H1 (cell line): Measurements from ENCODE around the gene CSNK1G2. TPM values are rescaled to one million over a fixed set of nuclear protein-coding genes. Genes with fewer than 3 reads are reported as not detected.
"Not testable (repeated sequence)": the region's sequence is repeated elsewhere in the genome, so short reads cannot be mapped to it uniquely, and the experiment has no call there.

Experiments
- CTCF ChIA-PET: fragments of 300-600 bp; sonication (Branson Sonifier 250); formaldehyde crosslinking; loops from one replicate; lab custom pipeline; 2021; ENCODE audit not compliant: partially characterized antibody; lab: Charles Lee
- POLR2A ChIA-PET: fragments of 300-600 bp; sonication (Branson Sonifier 250); formaldehyde crosslinking; loops from one replicate; lab custom pipeline; 2021; ENCODE audit warnings: inconsistent platforms; ENCODE audit not compliant: partially characterized antibody; lab: Charles Lee
- DNase-seq, 2 experiments: peaks; one replicate each; pipeline versions ENCODE4 v3.0.0 to v3.0.0-alpha.2; 2010 to 2022; ENCODE audit warnings: low spot score in 2 of 2, low read depth in 1 of 2, mixed read lengths in 1 of 2
- FAIRE-seq: peaks from 2 replicates; lab custom pipeline; 2011; peaks lifted over from hg19 to GRCh38; lab: Jason Lieb, UNC
- H2AFZ ChIP-seq: 2 replicates; pipeline ENCODE4 v1.8.1; 2012; ENCODE audit warnings: low read length, inconsistent platforms
- H2AK5ac ChIP-seq: 2 replicates; pipeline ENCODE4 v1.6.1; 2013; ENCODE audit warnings: low read depth, low read length
- H2BK120ac ChIP-seq: replicated peaks from 2 replicates; pipeline ENCODE3; 2013; ENCODE audit warnings: low read depth, low read length, inconsistent platforms
- H2BK12ac ChIP-seq: 2 replicates; pipeline ENCODE4 v1.6.1; 2013; ENCODE audit warnings: low read depth, low read length
- H2BK15ac ChIP-seq: 2 replicates; pipeline ENCODE4 v1.6.1; 2013; ENCODE audit warnings: low read length
- H2BK20ac ChIP-seq: 2 replicates; pipeline ENCODE4 v1.6.1; 2013; ENCODE audit warnings: low read length
- H2BK5ac ChIP-seq: 2 replicates; pipeline ENCODE4 v1.6.1; 2013; ENCODE audit warnings: low read depth, low read length
- H3K14ac ChIP-seq: 2 replicates; pipeline ENCODE4 v1.6.1; 2013; ENCODE audit warnings: inconsistent platforms; ENCODE audit not compliant: insufficient read length
- H3K18ac ChIP-seq: 2 replicates; pipeline ENCODE4 v1.6.1; 2013; ENCODE audit warnings: low read length; ENCODE audit errors: extremely low read depth
- H3K23ac ChIP-seq: 2 replicates; pipeline ENCODE4 v1.6.1; 2013; ENCODE audit warnings: inconsistent platforms; ENCODE audit not compliant: insufficient read length
- H3K23me2 ChIP-seq: 2 replicates; pipeline ENCODE4 v1.6.1; 2013; ENCODE audit warnings: low read depth, low read length
- H3K27ac ChIP-seq: 2 replicates; pipeline ENCODE4 v1.6.1; 2011; ENCODE audit warnings: low read depth, low read length, inconsistent platforms
- H3K27me3 ChIP-seq, 4 experiments: replicated peaks in 1 of 4; 1 replicate in 1 of 4; 2 replicates in 3 of 4; pipeline versions ENCODE4 v1.6.1 to v1.8.1; 2011 to 2013; ENCODE audit warnings: low read length in 3 of 4, mild to moderate bottlenecking in 3 of 4, inconsistent platforms in 2 of 4, mixed read lengths in 2 of 4, moderate library complexity in 1 of 4; ENCODE audit not compliant: control insufficient read depth in 3 of 4, insufficient read depth in 3 of 4; ENCODE audit errors: extremely low read depth in 1 of 4
- H3K36me3 ChIP-seq, 4 experiments: 2 replicates each; pipeline versions ENCODE4 v1.6.1 to v1.8.1; 2011 to 2013; ENCODE audit warnings: mild to moderate bottlenecking in 4 of 4, low read length in 3 of 4, moderate library complexity in 2 of 4, control low read depth in 1 of 4, inconsistent platforms in 1 of 4; ENCODE audit not compliant: insufficient read depth in 4 of 4, control insufficient read depth in 2 of 4
- H3K4ac ChIP-seq: replicated peaks from 2 replicates; pipeline ENCODE3; 2013; ENCODE audit warnings: low read length, low read depth, mixed read lengths, inconsistent platforms; ENCODE audit not compliant: insufficient read length
- H3K4me1 ChIP-seq, 4 experiments: replicated peaks in 1 of 4; 1 replicate in 1 of 4; 2 replicates in 3 of 4; pipeline versions ENCODE4 v1.6.1 to v1.8.1; 2011 to 2013; ENCODE audit warnings: low read length in 3 of 4, inconsistent platforms in 2 of 4, mixed read lengths in 1 of 4; ENCODE audit not compliant: insufficient read depth in 4 of 4, control insufficient read depth in 3 of 4
- H3K4me2 ChIP-seq, 2 experiments: 2 replicates each; pipeline versions ENCODE4 v1.6.1 to v1.8.1; 2011 to 2013; ENCODE audit warnings: low read depth in 2 of 2, low read length in 2 of 2, control low read depth in 1 of 2, inconsistent platforms in 1 of 2, mild to moderate bottlenecking in 1 of 2; ENCODE audit not compliant: insufficient read depth in 1 of 2
- H3K4me3 ChIP-seq, 4 experiments: fragments of 200-600, 300-600 bp in 1 of 4; sonication (generic), shearing (Covaris generic), sonication (Bioruptor Twin) in 1 of 4; 2 replicates each; pipeline versions ENCODE4 v1.5.1 to v1.8.1; 2011 to 2016; ENCODE audit warnings: low read length in 4 of 4, low read depth in 3 of 4, control low read depth in 2 of 4, inconsistent platforms in 2 of 4, mild to moderate bottlenecking in 2 of 4, mixed read lengths in 1 of 4, moderate library complexity in 1 of 4; ENCODE audit not compliant: insufficient read depth in 2 of 4; ENCODE audit errors: extremely low read depth in 1 of 4
- H3K56ac ChIP-seq: replicated peaks from 2 replicates; pipeline ENCODE3; 2013; ENCODE audit warnings: low read depth, mild to moderate bottlenecking, mixed read lengths, low read length, inconsistent platforms; ENCODE audit not compliant: insufficient read length
- H3K79me1 ChIP-seq: 2 replicates; pipeline ENCODE4 v1.6.1; 2013; ENCODE audit warnings: low read depth, low read length, control low read depth
- H3K79me2 ChIP-seq, 2 experiments: 2 replicates each; pipeline versions ENCODE4 v1.6.1 to v1.8.1; 2012 to 2013; ENCODE audit warnings: low read length in 2 of 2, mild to moderate bottlenecking in 2 of 2, inconsistent platforms in 1 of 2; ENCODE audit not compliant: insufficient read depth in 2 of 2, control insufficient read depth in 1 of 2
- H3K9ac ChIP-seq, 4 experiments: replicated peaks in 1 of 4; 1 replicate in 1 of 4; 2 replicates in 3 of 4; pipeline versions ENCODE4 v1.6.1 to v1.8.1; 2011 to 2013; ENCODE audit warnings: low read depth in 3 of 4, low read length in 3 of 4, control low read depth in 2 of 4, mild to moderate bottlenecking in 2 of 4, moderate library complexity in 2 of 4, inconsistent platforms in 1 of 4; ENCODE audit errors: extremely low read depth in 1 of 4
- H3K9me3 ChIP-seq, 2 experiments: 2 replicates each; pipeline versions ENCODE4 v1.6.1 to v1.8.1; 2012 to 2013; ENCODE audit warnings: mild to moderate bottlenecking in 2 of 2, moderate library complexity in 2 of 2, control low read depth in 1 of 2, inconsistent platforms in 1 of 2, low read depth in 1 of 2, low read length in 1 of 2, mixed read lengths in 1 of 2; ENCODE audit not compliant: insufficient read depth in 2 of 2
- H4K20me1 ChIP-seq, 2 experiments: replicated peaks in 1 of 2; 2 replicates each; pipeline versions ENCODE3 to v1.8.1; 2011 to 2013; ENCODE audit warnings: inconsistent platforms in 2 of 2, low read length in 2 of 2, mild to moderate bottlenecking in 1 of 2; ENCODE audit not compliant: insufficient read depth in 2 of 2, control insufficient read depth in 1 of 2
- H4K5ac ChIP-seq: 2 replicates; pipeline ENCODE4 v1.6.1; 2013; ENCODE audit warnings: low read length, low read depth, mixed read lengths, inconsistent platforms; ENCODE audit not compliant: insufficient read length
- H4K8ac ChIP-seq: 2 replicates; pipeline ENCODE4 v1.8.0; 2013; ENCODE audit warnings: mild to moderate bottlenecking, moderate library complexity, low read length, inconsistent platforms; ENCODE audit not compliant: insufficient read depth; ENCODE audit errors: extremely low read depth
- H4K91ac ChIP-seq: replicated peaks from 2 replicates; pipeline ENCODE3; 2013; ENCODE audit warnings: low read length, mixed read lengths, inconsistent platforms; ENCODE audit not compliant: insufficient read length
- WGBS, 2 experiments: shearing (Covaris generic) in 1 of 2; methylation state at CpG; one replicate each; pipeline versions ENCODE4 v1.1.6 to v1.1.7; 2013 to 2015; ENCODE audit warnings: low lambda C conversion rate in 2 of 2, mixed read lengths in 2 of 2, inconsistent platforms in 1 of 2, low coverage in 1 of 2, missing lambda C conversion rate in 1 of 2; ENCODE audit not compliant: insufficient replicate concordance in 2 of 2, insufficient coverage in 1 of 2, insufficient read length in 1 of 2; ENCODE audit errors: extremely low coverage in 1 of 2, missing lambda C conversion rate in 1 of 2; 5-methylcytosine and 5-hydroxymethylcytosine counted together
- polyA plus RNA-seq, 7 experiments: library from polyadenylated mRNA; depleted of rRNA in 3 of 7; stranded (reverse) in 5 of 7; unstranded in 2 of 7; fragments of >200 nt in 5 of 7; fragments of 200-250 nt in 2 of 7; gene quantifications; 1 replicate in 5 of 7; 2 replicates in 1 of 7; 4 replicates in 1 of 7; pipeline versions ENCODE4 v1.2.1 to v1.2.3, GENCODE V29; 2011 to 2013; ENCODE audit warnings: missing spikeins in 2 of 7, mixed read lengths in 2 of 7
- total RNA-seq: library from RNA; stranded (reverse); fragmentation: NEBNext Ultra II Directional; extraction: Animal tissue kit (Norgen Biotek cat#: 25700); gene quantifications from 2 replicates; pipeline ENCODE4 v1.2.1, GENCODE V29; 2021

Gene CSNK1G2
- total and polyA plus RNA-seq, 2 of the 8 experiments (the other 6 are each of a cell fraction or from before 2014, with no cell fraction given), result 99.5 to 130 TPM

DNA sequence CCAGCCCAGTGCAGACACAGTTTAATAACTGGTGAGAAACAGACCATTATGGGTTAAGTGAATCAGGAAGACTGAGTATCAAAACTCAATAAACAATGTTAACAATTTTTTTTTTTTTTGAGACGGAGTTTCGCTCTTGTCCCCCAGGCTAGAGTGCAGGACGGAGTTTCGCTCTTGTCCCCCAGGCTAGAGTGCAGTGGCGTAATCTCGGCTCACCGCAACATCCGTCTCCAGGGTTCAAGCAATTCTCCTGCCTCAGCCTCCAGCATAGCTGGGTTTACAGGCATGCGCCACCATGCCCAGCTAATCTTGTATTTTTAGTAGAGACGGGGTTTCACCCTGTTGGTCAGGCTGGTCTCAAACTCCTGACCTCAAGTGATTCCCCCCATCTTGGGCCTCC, 47.5 kb downstream of the CSNK1G2 start:
- 94% methylated on average over 10 of the region's 10 CpGs; no CpG with 5 or more reads in 1 of the 2 experiments for WGBS, 2 experiments
- not testable (repeated sequence) for H3K79me2 ChIP-seq, H3K23me2 ChIP-seq, H2BK120ac ChIP-seq, FAIRE-seq, H2BK15ac ChIP-seq, H3K56ac ChIP-seq, H3K79me1 ChIP-seq, H3K27ac ChIP-seq, H3K27me3 ChIP-seq, H3K4me2 ChIP-seq, H2BK12ac ChIP-seq, H4K5ac ChIP-seq, H3K23ac ChIP-seq, H3K4me3 ChIP-seq, H3K9me3 ChIP-seq, H4K8ac ChIP-seq, H2BK5ac ChIP-seq, H2AK5ac ChIP-seq, H3K4ac ChIP-seq, H2AFZ ChIP-seq, H3K9ac ChIP-seq, H3K18ac ChIP-seq, H4K91ac ChIP-seq, H3K4me1 ChIP-seq, H3K14ac ChIP-seq, H2BK20ac ChIP-seq, DNase-seq
- peaks cover 16 to 46% (median 35%) of the 10 kb centered on the region in 4 experiments for H3K36me3 ChIP-seq
- ChIA-PET CTCF (interaction anchor here (0.6 to 1.3 kb wide), 3 partner anchors 58 to 1358 kb away, joined by 3 to 4 read pairs (median 3); no protein-coding TSS in a partner anchor), POLR2A (interaction anchor here (0.7 to 1.5 kb wide), 3 partner anchors 11 to 246 kb away, joined by 3 to 4 read pairs (median 3); no protein-coding TSS in a partner anchor)
- peaks cover 5 to 26% of the 10 kb centered on the region in 2 experiments for H4K20me1 ChIP-seq
